Cardiac muscle cell (in vitro differentiated cells and primary cell): ENCODE measurements around the gene SCN11A. TPM values are rescaled to one million over a fixed set of nuclear protein-coding genes. Genes with fewer than 3 reads are reported as not detected.

Source experiments
- DNase-seq, 2 donors: peaks; one replicate each; pipeline versions ENCODE4 v3.0.0 to v3.0.0-alpha.2; 2010 to 2017; ENCODE audit warnings: low read depth in 1 of 2, low spot score in 1 of 2
- H3K27ac ChIP-seq: fragments of 200-600 bp; sonication (generic); 2 replicates; pipeline ENCODE4 v1.5.1; 2016
- H3K27me3 ChIP-seq: fragments of 200-600 bp; sonication (generic); 2 replicates; pipeline ENCODE4 v1.6.0; 2016; ENCODE audit warnings: control low read depth
- H3K36me3 ChIP-seq: fragments of 200-600 bp; sonication (generic); 2 replicates; pipeline ENCODE4 v1.5.1; 2016; ENCODE audit warnings: control low read depth
- H3K4me1 ChIP-seq: fragments of 200-600 bp; sonication (generic); 2 replicates; pipeline ENCODE4 v1.8.1; 2017; ENCODE audit warnings: low read depth, mild to moderate bottlenecking, mixed run types
- H3K4me3 ChIP-seq: fragments of 200-600 bp; sonication (generic); 2 replicates; pipeline ENCODE4 v1.5.1; 2016; ENCODE audit warnings: mild to moderate bottlenecking
- H3K9me3 ChIP-seq: fragments of 200-600 bp; sonication (generic); 2 replicates; pipeline ENCODE4 v1.5.1; 2017; ENCODE audit warnings: low read depth, mild to moderate bottlenecking, control low read depth
- CTCF ChIP-seq: IDR thresholded peaks from 2 replicates; pipeline ENCODE4 v1.5.1; 2012; ENCODE audit warnings: low read depth, mild to moderate bottlenecking, low read length
- polyA plus RNA-seq: library from polyadenylated mRNA; unstranded; fragments of >200 nt; fragmentation: Nextera tagmentation; extraction: Ambion mirVana; gene quantifications from 2 replicates; pipeline ENCODE4 v1.2.1, GENCODE V29; 2016
- total RNA-seq: library from RNA; depleted of rRNA; stranded (reverse); fragments of >200 nt; gene quantifications from 2 replicates; pipeline ENCODE4 v1.2.3, GENCODE V29; 2016

Gene SCN11A
- total and polyA plus RNA-seq, 2 experiments from 2014 or later: 0.51 to 0.60 TPM

GRCh38 chr3:39025222-39025970, 26.3 kb downstream of the SCN11A start:
- Histone ChIP-seq H3K9me3 (no peaks in the 10 kb centered on the region), H3K27me3 (no peaks in the 10 kb centered on the region), H3K4me1 (no peaks in the 10 kb centered on the region), H3K27ac (no peak overlapping the region), H3K4me3 (no peak overlapping the region), H3K36me3 (no peaks in the 10 kb centered on the region)
- TF ChIP-seq CTCF: no peak
- peak in 1 of 2 donors; percentile 12 for DNase-seq

GRCh38 chr3:39024497-39024896, 27.2 kb downstream of the SCN11A start:
- TF ChIP-seq CTCF: no peak
- no peaks in the 10 kb centered on the region for H3K27me3 ChIP-seq
- H3K36me3 ChIP-seq: no peaks in the 10 kb centered on the region
- no peak for DNase-seq
- H3K27ac ChIP-seq: no peak overlapping the region
- H3K4me3 ChIP-seq: no peak overlapping the region
- no peaks in the 10 kb centered on the region for H3K9me3 ChIP-seq
- H3K4me1 ChIP-seq: no peaks in the 10 kb centered on the region

DNA sequence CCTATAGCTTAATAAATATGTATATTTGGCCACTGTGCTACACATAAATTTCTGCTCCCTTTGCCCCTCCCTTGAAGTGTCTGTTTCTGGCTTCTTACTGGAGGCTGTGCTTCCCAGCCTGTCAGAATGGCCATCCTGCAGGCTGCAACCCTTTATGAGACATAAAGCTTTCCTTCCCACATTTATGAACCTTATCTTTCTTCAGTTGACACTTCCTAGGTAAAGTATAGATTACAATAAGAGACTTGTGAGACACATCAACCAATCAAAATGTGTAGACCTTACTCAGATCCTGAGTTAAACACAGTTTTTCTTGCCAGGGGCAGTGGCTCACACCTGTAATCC, 29.5 kb downstream of the SCN11A start:
- no peaks in the 10 kb centered on the region for H3K9me3 ChIP-seq
- no peak overlapping the region for H3K27ac ChIP-seq
- no peaks in the 10 kb centered on the region for H3K36me3 ChIP-seq
- TF ChIP-seq CTCF: no peak
- H3K4me3 ChIP-seq: no peak overlapping the region
- no peak for DNase-seq
- no peaks in the 10 kb centered on the region for H3K27me3 ChIP-seq
- no peaks in the 10 kb centered on the region for H3K4me1 ChIP-seq

- TF ChIP-seq CTCF: no peak
- Histone ChIP-seq H3K27ac (no peak overlapping the region), H3K4me3 (no peak overlapping the region), H3K27me3 (no peaks in the 10 kb centered on the region), H3K36me3 (no peaks in the 10 kb centered on the region), H3K4me1 (no peaks in the 10 kb centered on the region), H3K9me3 (no peaks in the 10 kb centered on the region)
- no peak for DNase-seq
Observed at GRCh38 chr3:39021465-39022285, 30.1 kb downstream of the SCN11A start.

- Histone ChIP-seq H3K27ac (no peak overlapping the region), H3K9me3 (no peaks in the 10 kb centered on the region), H3K4me1 (no peaks in the 10 kb centered on the region), H3K4me3 (no peak overlapping the region), H3K36me3 (no peaks in the 10 kb centered on the region), H3K27me3 (no peaks in the 10 kb centered on the region)
- no peak for DNase-seq
- TF ChIP-seq CTCF: no peak
Observed at GRCh38 chr3:39021029-39021428, 30.7 kb downstream of the SCN11A start.
